ENCODE data around the gene KHDRBS2. TPM values are rescaled to one million over a fixed set of nuclear protein-coding genes. Genes with fewer than 3 reads are reported as not detected.

KHDRBS2 gene
- total RNA-seq, 1 experiment from 2014 or later, result 0.08 TPM

DNA sequence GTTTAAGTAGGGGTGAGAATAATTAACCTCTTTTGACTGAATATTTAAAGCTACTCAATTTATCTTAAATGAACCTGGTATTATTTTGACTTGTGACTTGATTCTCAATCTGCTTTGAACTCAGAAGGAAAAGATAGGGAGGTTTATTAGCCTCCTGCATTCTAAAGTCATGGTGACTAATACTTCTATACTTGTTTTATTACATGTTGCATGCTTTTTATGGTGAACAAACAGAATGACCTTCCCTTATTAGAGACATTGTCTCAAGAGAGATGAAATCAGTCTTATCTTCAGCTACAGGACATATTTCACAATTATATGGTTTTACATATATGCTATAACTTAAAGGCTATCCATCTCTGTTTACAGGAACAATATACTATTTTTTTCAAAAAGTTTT is 336.9 kb downstream of the KHDRBS2 start:
- in situ Hi-C loops (cut with HindIII; ENCODE audit: low pct_unique_long_range_greater_than_20kb, low sequenced_read_pairs), result no loop called here
- DNase-seq (ENCODE audit: low read depth, low spot score), result no peak

DNA sequence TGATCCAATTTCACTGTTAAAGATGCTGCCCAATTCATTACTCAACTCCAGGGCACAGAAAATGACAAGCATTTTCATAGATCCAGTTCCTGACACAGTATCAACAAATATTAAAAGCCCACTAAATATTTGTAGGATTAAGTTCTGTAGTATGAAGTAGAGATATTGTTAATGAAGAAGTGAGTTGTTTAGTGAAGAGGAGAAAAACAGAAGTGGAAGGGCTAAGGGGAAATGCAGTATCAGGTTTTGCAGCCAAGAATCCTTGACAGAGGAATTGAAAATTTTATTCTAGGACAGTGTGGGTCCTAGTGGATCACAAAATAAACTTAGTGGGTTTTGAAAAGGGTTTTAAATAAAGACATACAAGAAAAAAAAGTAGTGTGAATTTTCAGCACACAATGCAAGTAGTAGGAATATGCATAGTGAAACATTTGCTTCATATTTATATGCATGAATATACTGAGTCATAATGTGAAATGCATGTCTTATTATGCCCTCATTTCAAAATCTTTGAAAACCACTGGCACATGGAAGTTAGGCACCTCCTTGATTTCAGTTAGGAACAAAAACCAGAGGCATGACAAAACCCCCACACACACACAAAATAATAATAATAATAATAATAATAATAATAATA is 338.6 kb downstream of the KHDRBS2 start:
- in situ Hi-C loops (cut with HindIII; ENCODE audit: low pct_unique_long_range_greater_than_20kb, low sequenced_read_pairs), result no loop called here
- no peak for DNase-seq (ENCODE audit: low read depth, low spot score)

DNA sequence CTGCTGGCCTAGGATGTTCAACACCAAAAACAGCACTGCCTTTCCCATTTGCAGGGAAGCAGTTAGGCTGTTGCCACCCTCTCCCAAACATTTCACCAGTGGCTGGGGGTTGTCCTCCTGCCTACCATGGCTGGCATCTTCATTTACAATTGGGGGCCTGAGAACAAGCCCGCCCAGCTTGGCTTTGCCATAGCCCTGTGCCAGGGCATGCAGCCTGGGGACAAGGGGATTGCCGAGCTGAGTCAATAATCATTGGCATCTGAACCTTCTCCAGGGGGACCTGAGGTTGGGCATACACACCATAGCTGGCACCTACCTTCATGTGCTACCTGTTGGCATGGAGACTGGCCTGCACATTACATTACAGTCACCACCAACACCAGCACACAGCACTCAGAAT is 345.1 kb downstream of the KHDRBS2 start:
- DNase-seq (ENCODE audit: low read depth, low spot score), result no peak
- in situ Hi-C loops (cut with HindIII; ENCODE audit: low pct_unique_long_range_greater_than_20kb, low sequenced_read_pairs), result no loop called here

DNA sequence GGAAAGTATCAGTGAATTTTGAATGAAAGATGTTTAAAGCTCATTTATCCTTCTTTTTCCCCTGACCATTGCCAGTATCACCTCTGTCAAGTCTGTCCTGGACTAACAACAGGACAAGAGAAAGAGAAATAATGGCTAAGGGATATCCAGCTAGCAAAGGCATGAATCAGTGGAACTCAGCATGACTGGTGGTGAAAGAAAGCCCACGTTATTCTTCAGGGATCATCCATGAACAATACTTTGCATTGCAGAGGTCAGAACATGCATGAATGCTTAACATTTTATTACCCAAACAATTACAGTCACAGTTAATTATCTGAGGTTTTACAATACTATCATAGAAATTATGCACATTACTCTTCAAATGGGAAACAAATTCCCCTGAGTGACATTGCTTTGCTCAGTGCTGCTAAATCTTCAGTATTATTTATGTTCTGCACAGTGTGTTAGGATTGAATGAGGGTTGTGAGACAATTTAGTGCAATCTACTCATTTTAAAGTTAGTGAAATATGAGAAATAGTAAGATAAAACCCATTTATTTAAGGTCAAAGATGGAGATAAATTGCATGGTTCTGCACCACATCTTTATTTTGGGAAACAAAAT is 350.7 kb downstream of the KHDRBS2 start:
- no peak for DNase-seq (ENCODE audit: low read depth, low spot score)
- in situ Hi-C loops (cut with HindIII; ENCODE audit: low pct_unique_long_range_greater_than_20kb, low sequenced_read_pairs), result no loop called here

DNA sequence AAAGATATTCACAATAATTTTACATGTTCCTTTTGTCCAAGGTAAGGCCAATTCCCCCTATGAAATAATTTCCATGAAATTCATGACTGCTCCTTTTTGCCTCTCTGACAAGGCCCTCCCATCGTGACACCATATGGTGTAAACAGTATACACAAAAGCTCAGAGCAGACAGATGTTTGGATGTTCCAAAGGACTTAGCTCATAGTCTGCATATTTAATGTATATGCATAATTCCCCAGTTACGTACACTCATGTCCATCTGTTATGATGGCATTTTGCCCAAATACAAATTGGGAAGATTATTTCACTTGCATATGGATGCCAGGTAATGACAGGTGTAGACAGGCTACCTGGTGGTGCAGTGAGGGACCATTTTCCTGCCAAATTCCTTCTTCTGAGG is 376.5 kb downstream of the KHDRBS2 start:
- no peak for DNase-seq (ENCODE audit: low read depth, low spot score)
- in situ Hi-C loops (cut with HindIII; ENCODE audit: low pct_unique_long_range_greater_than_20kb, low sequenced_read_pairs), result no loop called here

DNA sequence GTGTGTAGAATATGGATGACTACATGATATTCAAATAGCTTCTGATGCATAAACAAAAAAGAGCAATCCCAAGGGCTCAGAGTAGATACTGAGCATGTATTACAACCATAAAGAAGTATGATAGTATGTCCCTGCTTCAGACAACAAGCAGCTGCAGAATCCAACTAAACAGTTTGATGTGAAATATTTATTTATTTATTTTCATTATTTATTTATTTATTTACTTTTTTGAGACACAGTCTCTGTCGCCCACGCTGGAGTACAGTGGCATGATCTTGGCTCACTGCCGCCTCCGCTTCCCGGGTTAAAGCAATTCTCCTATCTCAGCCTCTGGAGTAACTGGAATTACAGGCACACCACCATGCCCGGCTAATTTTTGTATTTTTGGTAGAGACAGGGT is 384.3 kb downstream of the KHDRBS2 start:
- DNase-seq (ENCODE audit: low read depth, low spot score), result no peak
- in situ Hi-C loops (cut with HindIII; ENCODE audit: low pct_unique_long_range_greater_than_20kb, low sequenced_read_pairs), result no loop called here

DNA sequence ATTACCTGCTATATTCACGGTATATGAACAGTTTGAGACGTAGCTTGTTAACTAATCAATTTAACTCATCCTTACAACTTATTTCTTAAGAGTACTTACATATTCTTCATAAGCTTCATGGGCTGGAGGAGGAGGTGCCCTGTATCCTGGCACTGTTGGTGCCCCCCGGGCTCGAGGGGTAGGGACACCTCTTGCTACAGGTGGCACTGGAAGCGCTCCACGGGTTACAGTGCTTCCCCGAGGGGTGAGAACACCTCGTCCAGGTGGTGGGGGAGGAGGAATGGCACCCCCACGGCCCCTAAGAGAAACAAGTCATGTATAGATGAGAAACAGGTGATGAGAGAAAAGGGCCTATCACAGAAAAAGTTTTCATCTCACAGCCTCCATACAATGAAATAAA is 391.5 kb downstream of the KHDRBS2 start:
- no peak for DNase-seq (ENCODE audit: low read depth, low spot score)
- in situ Hi-C loops (cut with HindIII; ENCODE audit: low pct_unique_long_range_greater_than_20kb, low sequenced_read_pairs), result no loop called here

DNA sequence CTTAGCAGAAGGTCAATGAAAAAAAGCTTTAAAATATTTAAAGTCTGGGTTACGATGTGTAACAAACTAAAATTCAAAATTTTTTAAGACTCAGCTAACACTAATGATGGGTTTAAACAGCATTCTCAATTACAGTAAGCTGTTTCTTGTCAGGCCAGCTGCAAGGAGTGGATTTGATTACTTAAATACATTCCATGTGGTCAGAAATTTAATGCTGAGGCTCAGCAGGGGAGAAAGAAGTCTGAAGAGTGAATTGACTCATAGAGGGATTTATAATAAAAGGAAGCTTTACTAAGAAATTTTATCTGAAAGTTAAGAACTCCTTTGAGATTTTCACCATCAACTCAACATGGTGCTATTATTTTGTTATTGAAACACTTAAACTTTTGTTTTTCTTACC is 398.6 kb downstream of the KHDRBS2 start:
- peak; percentile 50 for DNase-seq (ENCODE audit: low read depth, low spot score)
- in situ Hi-C loops (cut with HindIII; ENCODE audit: low pct_unique_long_range_greater_than_20kb, low sequenced_read_pairs), result no loop called here

DNA sequence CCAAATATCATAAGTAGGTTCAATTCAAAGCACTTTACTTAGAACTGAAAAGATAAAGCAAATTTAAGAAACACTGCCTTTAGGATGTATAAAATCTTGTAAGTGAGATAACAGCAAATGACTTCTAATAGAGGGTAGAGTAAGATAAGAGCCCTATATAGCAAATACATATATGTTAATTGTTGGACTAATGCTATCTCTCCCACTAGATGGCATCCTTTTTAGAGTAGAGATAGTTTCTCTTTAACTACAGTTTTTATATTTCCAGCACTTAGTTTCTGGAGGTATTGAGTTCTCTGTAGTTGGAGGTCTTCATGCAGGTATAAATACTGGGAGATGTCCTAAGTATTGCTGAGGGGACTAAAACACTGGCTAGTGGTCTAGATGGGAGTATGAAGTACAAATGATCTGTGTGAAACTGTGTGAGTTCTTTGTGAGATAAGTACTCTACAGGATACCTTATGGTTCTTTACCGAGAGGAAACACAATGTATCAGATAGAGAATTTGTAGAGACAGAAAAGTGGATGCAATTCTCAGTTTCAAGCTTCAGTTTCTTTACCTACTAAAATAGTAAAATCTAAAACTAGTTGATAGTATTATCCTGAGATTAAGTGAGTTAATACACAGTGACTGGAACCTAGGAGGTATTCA is 399.3 kb downstream of the KHDRBS2 start:
- in situ Hi-C loops (cut with HindIII; ENCODE audit: low pct_unique_long_range_greater_than_20kb, low sequenced_read_pairs), result no loop called here
- DNase-seq (ENCODE audit: low read depth, low spot score), result peak; percentile 37

DNA sequence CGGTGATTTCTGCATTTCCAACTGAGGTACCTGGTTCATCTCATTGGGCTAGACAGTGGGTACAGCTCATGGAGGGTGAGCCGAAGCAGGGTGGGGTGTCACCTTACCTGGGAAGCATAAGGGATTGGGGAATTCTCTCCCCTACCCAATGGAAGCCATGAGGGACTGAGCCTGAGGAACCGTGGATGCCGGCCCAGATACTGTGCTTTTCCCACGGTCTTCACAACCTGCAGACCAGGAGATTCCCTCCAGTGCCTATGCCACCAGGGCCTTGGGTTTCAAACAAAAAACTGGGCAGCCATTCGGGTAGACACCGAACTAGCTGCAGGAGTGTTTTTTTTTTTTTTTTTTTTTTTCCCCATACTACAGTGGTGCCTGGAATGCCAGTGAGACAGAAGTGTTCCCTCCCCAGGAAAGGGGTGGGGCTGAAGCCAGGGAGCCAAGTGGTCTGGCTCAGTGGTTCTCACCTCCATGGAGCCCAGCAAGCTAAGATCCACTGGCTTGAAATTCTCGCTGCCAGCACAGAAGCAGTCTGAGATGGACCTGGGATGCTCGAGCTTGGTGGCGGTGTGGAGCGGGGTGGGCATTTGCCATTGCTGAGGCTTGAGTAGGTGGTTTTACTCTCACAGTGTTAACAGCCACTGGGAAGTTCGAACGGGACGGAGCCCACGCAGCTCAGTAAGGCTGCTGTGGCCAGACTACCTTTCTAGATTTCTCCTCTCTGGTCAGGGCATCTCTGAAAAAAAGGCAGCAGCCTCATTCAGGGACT is 416.2 kb downstream of the KHDRBS2 start:
- DNase-seq (ENCODE audit: low read depth, low spot score), result no peak
- in situ Hi-C loops (cut with HindIII; ENCODE audit: low pct_unique_long_range_greater_than_20kb, low sequenced_read_pairs), result no loop called here

DNA sequence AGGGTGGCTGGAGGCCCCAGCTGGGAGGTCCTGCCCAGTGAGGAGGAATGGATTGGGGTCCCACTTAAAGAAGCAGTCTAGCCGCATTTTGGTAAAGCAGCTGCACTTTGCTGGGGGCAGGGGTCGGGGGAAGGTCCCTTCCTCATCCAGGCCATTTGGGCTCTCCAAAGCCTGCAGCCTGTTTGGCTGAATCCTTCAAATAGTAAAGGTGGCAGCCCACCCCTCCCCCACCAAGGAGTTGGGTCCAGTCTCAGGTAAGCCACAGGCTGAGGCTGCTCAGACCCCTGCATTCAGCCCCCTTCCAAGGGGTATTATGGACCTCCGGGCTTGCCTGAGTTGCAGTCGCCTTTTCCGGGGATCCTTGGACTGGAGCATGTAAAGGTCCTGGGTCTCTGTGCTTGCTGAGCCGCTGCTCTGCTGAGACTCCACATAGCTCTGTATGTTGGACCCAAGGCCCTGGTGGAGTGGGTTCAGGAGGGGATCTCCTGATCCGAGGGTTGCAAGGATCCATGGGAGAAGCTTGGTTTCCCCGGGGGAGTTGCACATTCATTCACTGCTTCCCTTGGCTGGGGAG is 417.4 kb downstream of the KHDRBS2 start:
- DNase-seq (ENCODE audit: low read depth, low spot score), result no peak
- in situ Hi-C loops (cut with HindIII; ENCODE audit: low pct_unique_long_range_greater_than_20kb, low sequenced_read_pairs), result no loop called here

DNA sequence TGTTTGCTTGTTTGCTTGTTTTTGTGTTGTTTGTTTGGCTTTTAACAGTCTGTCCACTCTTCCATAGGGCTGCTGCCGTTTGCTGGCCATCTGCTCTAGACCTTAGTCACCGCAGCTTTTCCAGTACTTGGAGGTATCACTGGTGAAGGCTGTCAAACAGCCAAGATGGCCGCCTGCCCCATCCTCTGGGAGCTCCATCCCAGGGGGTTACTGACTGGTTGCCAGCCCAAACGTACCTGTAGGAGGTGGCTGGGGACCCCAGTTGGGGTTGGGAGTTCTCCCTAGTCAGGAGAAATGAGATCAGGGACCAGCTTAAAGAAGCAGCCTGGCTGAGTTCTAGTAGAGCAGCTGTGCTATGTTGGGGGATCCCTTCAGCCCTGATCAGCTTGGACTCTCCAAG is 418.4 kb downstream of the KHDRBS2 start:
- DNase-seq (ENCODE audit: low read depth, low spot score), result no peak
- in situ Hi-C loops (cut with HindIII; ENCODE audit: low pct_unique_long_range_greater_than_20kb, low sequenced_read_pairs), result no loop called here

DNA sequence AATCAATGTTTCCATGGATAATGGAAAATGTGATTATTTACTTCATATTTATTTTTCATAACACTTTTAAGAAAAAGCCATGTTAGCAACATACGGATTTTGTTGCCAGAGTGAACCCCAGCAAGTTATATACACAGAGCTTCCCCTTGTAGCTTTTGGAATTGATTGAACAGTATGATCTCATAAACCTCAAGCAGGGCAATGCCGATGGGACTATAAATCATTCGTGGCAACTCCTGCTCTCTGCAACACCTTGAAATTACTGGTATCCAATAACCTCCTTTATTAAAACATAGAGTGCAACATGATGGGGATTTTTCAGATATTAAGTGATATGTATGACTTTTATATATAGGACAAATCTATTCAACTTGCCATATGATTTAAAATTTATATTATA is 428.5 kb downstream of the KHDRBS2 start:
- in situ Hi-C loops (cut with HindIII; ENCODE audit: low pct_unique_long_range_greater_than_20kb, low sequenced_read_pairs), result no loop called here
- DNase-seq (ENCODE audit: low read depth, low spot score), result no peak

DNA sequence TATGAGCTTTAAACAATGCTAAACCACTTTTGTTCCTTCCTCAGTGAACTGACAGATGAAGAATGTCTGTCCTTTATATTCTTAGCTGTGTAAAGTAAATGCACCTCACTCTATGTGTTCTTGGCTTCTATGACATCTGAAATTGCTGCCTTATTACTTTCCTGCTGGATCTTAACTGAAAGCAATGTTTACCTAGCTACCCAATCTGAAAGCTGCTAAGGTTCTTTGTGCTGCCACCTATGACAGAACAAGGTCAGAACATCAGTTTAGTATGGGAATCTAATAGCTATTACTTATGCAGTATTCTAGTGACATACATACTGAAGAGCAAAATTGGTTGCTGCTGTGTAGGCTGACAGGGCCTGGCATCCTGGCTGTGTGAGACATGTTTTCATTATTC is 444.1 kb downstream of the KHDRBS2 start:
- DNase-seq (ENCODE audit: low read depth, low spot score), result no peak
- in situ Hi-C loops (cut with HindIII; ENCODE audit: low pct_unique_long_range_greater_than_20kb, low sequenced_read_pairs), result no loop called here

DNA sequence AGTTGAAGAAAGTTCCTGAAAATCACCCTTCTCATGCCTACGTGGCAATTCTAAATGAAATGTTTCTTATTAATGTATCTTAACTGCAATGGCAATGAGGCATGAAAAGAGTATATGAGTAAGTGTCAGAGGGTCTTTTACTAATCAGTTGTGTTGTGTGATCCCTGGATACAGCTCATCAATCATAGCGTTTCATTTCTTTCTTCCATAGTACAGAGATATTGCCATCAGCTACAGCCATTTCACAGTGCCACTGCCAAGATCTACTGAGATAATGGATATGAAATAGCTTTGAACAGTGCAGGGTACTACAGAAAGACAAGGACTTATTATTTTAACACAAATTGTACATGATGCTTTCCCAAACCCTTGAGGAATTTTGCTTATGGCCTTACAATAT is 450.8 kb downstream of the KHDRBS2 start:
- DNase-seq (ENCODE audit: low read depth, low spot score), result no peak
- in situ Hi-C loops (cut with HindIII; ENCODE audit: low pct_unique_long_range_greater_than_20kb, low sequenced_read_pairs), result no loop called here

DNA sequence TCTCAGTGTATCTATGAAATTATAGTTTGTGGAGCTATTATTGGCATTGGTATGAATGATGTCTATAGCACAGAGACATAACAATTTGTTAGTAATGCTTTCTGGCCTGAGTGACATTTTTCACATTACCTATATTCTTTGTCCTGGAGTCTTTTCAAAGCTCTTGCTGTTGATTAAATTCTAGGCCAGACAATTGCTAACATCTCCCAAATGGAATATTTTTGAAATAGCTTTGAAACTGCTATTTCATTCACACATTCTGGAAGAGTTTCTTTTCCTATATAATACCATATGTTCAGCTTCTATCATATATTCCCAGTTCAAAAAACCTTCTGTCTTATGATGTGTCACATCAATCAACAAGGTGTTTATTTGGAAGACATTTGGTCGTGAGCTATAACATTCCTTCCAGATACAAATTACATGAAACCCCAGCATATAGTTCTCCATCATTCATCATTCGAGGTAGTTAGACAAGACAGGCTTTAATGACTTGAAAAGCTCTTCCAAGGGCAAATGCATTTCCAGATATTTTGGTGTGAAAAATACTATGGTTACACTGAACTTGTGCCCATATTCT is 452.8 kb downstream of the KHDRBS2 start:
- in situ Hi-C loops (cut with HindIII; ENCODE audit: low pct_unique_long_range_greater_than_20kb, low sequenced_read_pairs), result no loop called here
- DNase-seq (ENCODE audit: low read depth, low spot score), result no peak

DNA sequence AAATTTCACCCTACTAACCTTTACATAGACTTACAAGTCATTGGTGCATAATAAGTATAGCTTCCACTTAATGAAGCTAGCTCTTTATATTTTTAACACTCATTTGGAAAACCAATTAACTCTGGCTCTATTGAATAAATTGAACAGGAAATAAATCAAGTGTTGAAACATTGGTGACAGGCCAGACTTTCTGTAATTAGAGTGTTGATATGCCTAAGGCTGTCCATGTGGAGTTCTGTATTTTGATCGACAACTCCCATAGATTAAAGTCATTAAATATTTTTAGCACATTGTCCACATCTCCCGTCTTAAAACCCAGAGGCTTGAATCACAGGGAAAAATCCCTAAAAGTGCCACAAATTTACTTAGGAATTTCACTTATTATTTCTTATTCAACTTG is 468.3 kb downstream of the KHDRBS2 start:
- in situ Hi-C loops (cut with HindIII; ENCODE audit: low pct_unique_long_range_greater_than_20kb, low sequenced_read_pairs), result no loop called here
- DNase-seq (ENCODE audit: low read depth, low spot score), result no peak

DNA sequence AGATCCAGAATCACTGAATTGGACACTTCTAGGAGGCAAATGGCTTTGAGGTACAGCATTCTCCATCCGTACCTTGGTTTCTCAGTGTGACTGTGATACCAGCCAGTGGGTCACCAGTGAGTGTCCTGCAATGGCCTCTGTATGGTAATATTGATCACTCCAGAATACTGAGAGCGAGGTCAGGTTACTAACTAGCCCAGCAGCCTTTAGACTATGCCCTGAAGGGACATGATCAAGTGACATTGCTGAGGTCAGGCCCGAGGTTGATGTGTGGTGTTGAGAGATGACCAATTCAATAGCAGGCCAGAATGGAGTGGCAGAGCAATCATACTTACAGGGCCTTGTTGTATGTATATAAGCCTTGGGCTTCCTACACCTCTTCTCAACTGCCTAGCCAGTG is 476.0 kb downstream of the KHDRBS2 start:
- in situ Hi-C loops (cut with HindIII; ENCODE audit: low pct_unique_long_range_greater_than_20kb, low sequenced_read_pairs), result no loop called here
- no peak for DNase-seq (ENCODE audit: low read depth, low spot score)

Data from SK-MEL-5 (cell line).